ENCODE results near the gene TUBB1.

GRCh38 chr20:58976061-58976730 lies 43.0 kb upstream of the TUBB1 start:
- no peak for TF ChIP-seq CTCF (IDR thresholded peaks at IDR 0.05)
- TF ChIP-seq POLR2A (IDR thresholded peaks at IDR 0.05), result no peak
